ENCODE measurements around the gene PCDHA8. TPM values are rescaled to one million over a fixed set of nuclear protein-coding genes. Genes with fewer than 3 reads are reported as not detected.
"Not testable (repeated sequence)": the region's sequence is repeated elsewhere in the genome, so short reads cannot be mapped to it uniquely, and the experiment has no call there.

PCDHA8 gene
- total and polyA plus RNA-seq, 2 donors from 2014 or later: 0.82 TPM; not detected in 1

DNA sequence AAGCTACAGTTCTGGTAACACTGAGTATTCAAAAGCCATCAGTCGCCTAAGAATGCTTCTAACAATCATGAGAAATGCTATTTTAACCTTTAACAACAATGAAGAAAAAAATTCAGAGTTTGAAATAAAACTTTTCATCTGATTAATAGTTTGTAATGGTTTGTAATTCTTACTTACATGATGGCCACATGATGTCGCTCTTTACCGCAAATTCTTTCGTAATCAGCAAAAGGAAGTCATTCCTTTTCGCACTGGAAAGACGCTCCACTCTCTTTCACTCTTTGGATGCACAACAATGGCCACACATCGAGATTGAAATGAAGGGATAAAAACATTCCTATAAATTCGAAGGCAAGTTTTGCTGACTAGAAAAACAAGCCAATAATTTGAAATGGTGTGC lies 7.0 kb upstream of the PCDHA8 start, which contains the start of gene PCDHA7:
Gene PCDHA7, plus strand, starts transcription at position 277 of the 400 bp plus-strand sequence. Its CDS starts 115 bp downstream, at position 392.
- no peak for TF ChIP-seq CTCF (IDR thresholded peaks at IDR 0.05; ENCODE audit: borderline replicate concordance, extremely low read depth, insufficient read depth)
- DNase-seq (peak in 1 of 5 donors; percentile 4), FAIRE-seq (no peak)
- Histone ChIP-seq H3K4me3 (ENCODE audit: low read length in 3 of 3) (peak within 1 kb of the TSS in 2 of 3 donors; percentile 2 to 22), H3K36me3 (ENCODE audit: control insufficient read depth in 2 of 3, insufficient read depth in 3 of 3, low read length in 3 of 3) (no peaks in the 10 kb centered on the region), H3K27me3 (ENCODE audit: control insufficient read depth, insufficient read depth, low read length) (no peaks in the 10 kb centered on the region), H3K9ac (ENCODE audit: low read length in 3 of 3) (no peak within 1 kb of the TSS), H3K4me1 (ENCODE audit: control insufficient read depth in 2 of 3, insufficient read depth in 2 of 3, low read depth in 1 of 3, low read length in 3 of 3) (no peaks in the 10 kb centered on the region), H3K9me3 (ENCODE audit: control insufficient read depth in 2 of 3, insufficient read depth in 1 of 3, low read length in 3 of 3) (peaks cover 0 to 13% (median 8%) of the 10 kb centered on the region in 3 donors), H3K27ac (ENCODE audit: low read depth in 2 of 2, low read length in 2 of 2) (no peak within 1 kb of the TSS)
- intact Hi-C loops (cut with DNase I): no loop called here

GRCh38 chr5:140834439-140835008 lies 6.5 kb upstream of the PCDHA8 start:
- intact Hi-C loops (cut with DNase I); H3K9ac ChIP-seq (ENCODE audit: low read length in 3 of 3); H3K27me3 ChIP-seq (ENCODE audit: control insufficient read depth, insufficient read depth, low read length); H3K4me1 ChIP-seq (ENCODE audit: control insufficient read depth in 2 of 3, insufficient read depth in 2 of 3, low read depth in 1 of 3, low read length in 3 of 3); FAIRE-seq; H3K36me3 ChIP-seq (ENCODE audit: control insufficient read depth in 2 of 3, insufficient read depth in 3 of 3, low read length in 3 of 3); H3K27ac ChIP-seq (ENCODE audit: low read depth in 2 of 2, low read length in 2 of 2); DNase-seq: not testable (repeated sequence)
- peaks cover 0 to 13% (median 8%) of the 10 kb centered on the region in 3 donors for H3K9me3 ChIP-seq (ENCODE audit: control insufficient read depth in 2 of 3, insufficient read depth in 1 of 3, low read length in 3 of 3)
- peak overlapping the region in 2 of 3 donors; percentile 2 to 22 for H3K4me3 ChIP-seq (ENCODE audit: low read length in 3 of 3)

- H3K9me3 ChIP-seq (ENCODE audit: control insufficient read depth in 2 of 3, insufficient read depth in 1 of 3, low read length in 3 of 3): peaks cover 0 to 14% (median 10%) of the 10 kb centered on the region in 3 donors
- no peaks in the 10 kb centered on the region for H3K27me3 ChIP-seq (ENCODE audit: control insufficient read depth, insufficient read depth, low read length)
- FAIRE-seq (no peak), DNase-seq (peak in 1 of 5 donors; percentile 70)
- intact Hi-C loops (cut with DNase I): no loop called here
- TF ChIP-seq CTCF (IDR thresholded peaks at IDR 0.05; ENCODE audit: borderline replicate concordance, extremely low read depth, insufficient read depth): no peak
- no peaks in the 10 kb centered on the region for H3K36me3 ChIP-seq (ENCODE audit: control insufficient read depth in 2 of 3, insufficient read depth in 3 of 3, low read length in 3 of 3)
- H3K9ac ChIP-seq (ENCODE audit: low read length in 3 of 3): no peak overlapping the region
- H3K4me3 ChIP-seq (ENCODE audit: low read length in 3 of 3): no peak overlapping the region
- no peaks in the 10 kb centered on the region for H3K4me1 ChIP-seq (ENCODE audit: control insufficient read depth in 2 of 3, insufficient read depth in 2 of 3, low read depth in 1 of 3, low read length in 3 of 3)
- H3K27ac ChIP-seq (ENCODE audit: low read depth in 2 of 2, low read length in 2 of 2): no peak overlapping the region
Measured at GRCh38 chr5:140835622-140836510, 5.1 kb upstream of the PCDHA8 start.
